Measurements from ENCODE around the gene RASL11B. TPM values are rescaled to one million over a fixed set of nuclear protein-coding genes. Genes with fewer than 3 reads are reported as not detected.

RASL11B gene
- total RNA-seq, 4 donors from 2014 or later: 0.55 to 0.64 TPM; not detected in 2

DNA sequence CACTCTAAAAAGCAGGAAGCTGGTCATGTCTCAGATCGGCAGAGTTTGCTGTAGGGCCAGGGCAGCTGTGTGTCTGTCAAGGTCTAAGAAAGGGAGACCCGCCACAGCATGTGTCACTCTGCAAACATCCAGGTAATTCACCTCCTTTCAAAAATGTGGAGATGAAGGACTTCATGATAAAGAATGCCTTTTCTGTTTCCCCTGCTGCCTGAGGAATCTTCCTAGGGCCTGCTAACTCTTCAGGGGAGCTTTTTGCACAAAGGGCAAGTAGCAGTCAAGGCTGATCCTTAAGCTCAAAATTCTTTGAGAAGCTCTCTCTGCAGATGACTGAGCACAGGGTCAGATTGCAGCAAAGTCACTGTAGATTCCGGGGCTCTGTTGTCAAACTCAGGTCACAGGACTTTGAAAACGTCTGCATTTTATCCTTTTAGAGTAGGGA lies 21.1 kb downstream of the RASL11B start:
- 78 to 82% methylated on average over 2 to 4 of the region's 4 CpGs for WGBS, 2 donors (ENCODE audit: low coverage in 1 of 2)
- no peak overlapping the region for H3K4me3 ChIP-seq

DNA sequence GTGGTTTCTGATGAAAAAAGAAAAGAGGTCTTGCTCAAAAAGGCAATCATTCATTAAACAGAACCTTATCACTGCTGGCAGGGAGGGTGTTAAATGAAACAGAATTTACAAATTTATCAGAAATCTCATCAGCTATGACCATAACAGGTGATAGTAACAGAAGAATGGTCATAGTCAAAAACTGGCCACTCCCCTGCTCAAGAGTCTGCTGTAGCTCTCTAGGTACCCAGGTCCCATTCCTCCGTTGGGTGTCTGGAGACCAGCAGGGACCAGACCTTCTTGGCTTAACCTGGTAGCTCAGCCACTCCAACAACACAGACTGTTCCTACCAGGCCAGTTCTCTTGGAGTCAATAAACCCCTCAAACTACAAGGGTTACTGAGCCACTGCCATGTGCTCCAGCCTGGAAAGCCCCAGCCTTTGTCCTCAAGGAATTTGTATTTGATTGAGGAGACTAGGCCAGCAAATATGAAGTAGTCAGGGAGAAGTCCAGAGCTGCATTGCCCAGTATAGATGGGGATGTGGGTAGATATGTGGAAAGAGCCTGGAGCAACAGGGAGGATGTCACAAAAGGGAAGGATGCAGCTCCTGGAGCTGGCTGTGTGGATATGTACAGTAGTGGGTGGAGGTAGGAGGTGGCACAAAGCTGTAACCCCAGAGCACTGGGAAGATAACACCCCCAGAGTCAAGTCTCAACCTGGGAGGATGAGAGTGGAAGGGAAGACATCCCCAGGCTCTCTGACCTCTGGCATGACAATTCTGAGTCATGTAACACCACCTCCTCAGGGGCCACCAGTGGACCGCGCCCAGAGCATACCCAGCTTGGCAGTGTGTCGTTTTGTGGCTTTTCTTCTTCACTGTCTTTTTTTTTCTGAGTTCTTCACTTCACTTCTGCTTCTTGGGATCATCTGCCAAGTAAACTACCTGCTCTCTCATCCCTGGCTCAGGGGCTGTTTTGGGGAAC lies 21.9 kb downstream of the RASL11B start:
- Histone ChIP-seq H3K9me3 (no peaks in the 10 kb centered on the region), H3K4me1 (no peaks in the 10 kb centered on the region), H3K27me3 (no peaks in the 10 kb centered on the region), H3K4me3 (no peak overlapping the region), H3K36me3 (no peaks in the 10 kb centered on the region), H3K27ac (no peak overlapping the region)
- TF ChIP-seq POLR2AphosphoS5 (IDR thresholded peaks at IDR 0.05) (no peak), POLR2A (IDR thresholded peaks at IDR 0.05) (no peak), EP300 (IDR thresholded peaks at IDR 0.05; ENCODE audit: low read depth) (no peak)
- TF ChIP-seq, protein P1, sequence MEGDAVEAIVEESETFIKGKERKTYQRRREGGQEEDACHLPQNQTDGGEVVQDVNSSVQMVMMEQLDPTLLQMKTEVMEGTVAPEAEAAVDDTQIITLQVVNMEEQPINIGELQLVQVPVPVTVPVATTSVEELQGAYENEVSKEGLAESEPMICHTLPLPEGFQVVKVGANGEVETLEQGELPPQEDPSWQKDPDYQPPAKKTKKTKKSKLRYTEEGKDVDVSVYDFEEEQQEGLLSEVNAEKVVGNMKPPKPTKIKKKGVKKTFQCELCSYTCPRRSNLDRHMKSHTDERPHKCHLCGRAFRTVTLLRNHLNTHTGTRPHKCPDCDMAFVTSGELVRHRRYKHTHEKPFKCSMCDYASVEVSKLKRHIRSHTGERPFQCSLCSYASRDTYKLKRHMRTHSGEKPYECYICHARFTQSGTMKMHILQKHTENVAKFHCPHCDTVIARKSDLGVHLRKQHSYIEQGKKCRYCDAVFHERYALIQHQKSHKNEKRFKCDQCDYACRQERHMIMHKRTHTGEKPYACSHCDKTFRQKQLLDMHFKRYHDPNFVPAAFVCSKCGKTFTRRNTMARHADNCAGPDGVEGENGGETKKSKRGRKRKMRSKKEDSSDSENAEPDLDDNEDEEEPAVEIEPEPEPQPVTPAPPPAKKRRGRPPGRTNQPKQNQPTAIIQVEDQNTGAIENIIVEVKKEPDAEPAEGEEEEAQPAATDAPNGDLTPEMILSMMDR (IDR thresholded peaks at IDR 0.05): no peak
- no peak for DNase-seq
- WGBS, 2 donors (ENCODE audit: low coverage in 1 of 2): 90 to 93% methylated on average over 3 to 4 of the region's 4 CpGs
- intact Hi-C loops (cut with DNase I; ENCODE audit: low total_unique reads) (no loop called here), in situ Hi-C loops (cut with MboI; ENCODE audit: low pct_ligation_motif_present in 1 of 4, low pct_unique_long_range_greater_than_20kb in 1 of 4, low sequenced_read_pairs in 3 of 4) (no loop called here)

More for the DNA sequence above, 21.1 kb downstream of the RASL11B start:
- H3K27me3 ChIP-seq: no peaks in the 10 kb centered on the region
- no peaks in the 10 kb centered on the region for H3K36me3 ChIP-seq
- no peak for DNase-seq
- H3K4me1 ChIP-seq: no peaks in the 10 kb centered on the region
- no peaks in the 10 kb centered on the region for H3K9me3 ChIP-seq
- intact Hi-C loops (cut with DNase I; ENCODE audit: low total_unique reads): no loop called here
- no peak overlapping the region for H3K27ac ChIP-seq
- no peak for TF ChIP-seq EP300 (IDR thresholded peaks at IDR 0.05; ENCODE audit: low read depth)
- no peak for TF ChIP-seq POLR2AphosphoS5 (IDR thresholded peaks at IDR 0.05)
- TF ChIP-seq POLR2A (IDR thresholded peaks at IDR 0.05): no peak
- TF ChIP-seq, protein P1 (IDR thresholded peaks at IDR 0.05): no peak
- in situ Hi-C loops (cut with MboI; ENCODE audit: low pct_ligation_motif_present in 1 of 4, low pct_unique_long_range_greater_than_20kb in 1 of 4, low sequenced_read_pairs in 3 of 4): no loop called here

DNA sequence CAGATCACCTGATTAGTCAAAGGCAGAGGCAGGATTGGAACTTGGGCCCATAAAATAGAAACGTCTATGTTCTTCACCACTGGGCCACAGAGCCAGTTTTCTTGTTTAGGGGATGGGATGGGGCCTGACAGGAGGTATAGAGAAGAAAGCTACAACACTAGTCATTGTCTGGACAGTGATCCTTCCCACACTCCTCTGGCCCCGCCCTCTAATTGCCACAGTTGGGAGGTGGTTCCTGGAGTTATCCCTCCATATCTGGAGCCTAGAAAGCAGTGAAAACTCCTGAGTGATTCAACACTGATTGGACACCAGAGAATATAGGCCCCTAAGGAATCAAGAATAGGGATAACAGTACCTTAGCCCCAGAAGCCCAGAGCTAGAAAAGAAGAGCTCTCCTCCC lies 22.9 kb downstream of the RASL11B start:
- Histone ChIP-seq H3K27ac (no peak overlapping the region), H3K36me3 (no peaks in the 10 kb centered on the region), H3K4me3 (no peak overlapping the region), H3K4me1 (no peaks in the 10 kb centered on the region), H3K27me3 (no peaks in the 10 kb centered on the region), H3K9me3 (no peaks in the 10 kb centered on the region)
- in situ Hi-C loops (cut with MboI; ENCODE audit: low pct_ligation_motif_present in 1 of 4, low pct_unique_long_range_greater_than_20kb in 1 of 4, low sequenced_read_pairs in 3 of 4) (no loop called here), intact Hi-C loops (cut with DNase I; ENCODE audit: low total_unique reads) (no loop called here)
- TF ChIP-seq, protein P1 (IDR thresholded peaks at IDR 0.05): no peak
- no peak for TF ChIP-seq EP300 (IDR thresholded peaks at IDR 0.05; ENCODE audit: low read depth)
- TF ChIP-seq POLR2AphosphoS5 (IDR thresholded peaks at IDR 0.05): no peak
- no peak for TF ChIP-seq POLR2A (IDR thresholded peaks at IDR 0.05)
- DNase-seq: no peak
- WGBS, 2 donors (ENCODE audit: low coverage in 1 of 2): 68% methylated on average over 2 of the region's 2 CpGs; no CpG with 5 or more reads in 1 of the 2 donors

DNA sequence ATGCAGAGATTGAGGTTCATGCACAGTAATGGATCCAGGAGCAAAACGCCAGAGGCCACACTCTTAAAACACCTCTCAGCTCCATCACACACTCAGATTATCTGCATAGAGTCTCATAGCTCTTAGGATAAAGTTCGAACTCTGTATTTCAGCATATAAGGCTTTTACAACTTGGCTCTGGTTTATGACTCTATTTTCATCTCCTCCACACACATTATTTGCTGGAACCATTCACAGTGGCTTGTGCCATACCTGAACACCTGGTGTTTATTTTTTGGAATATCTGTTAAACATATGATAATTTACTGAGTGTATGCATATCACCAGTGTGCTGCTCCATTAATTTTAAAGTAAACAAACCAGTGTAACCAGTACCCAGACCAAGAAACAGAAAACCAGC lies 27.2 kb downstream of the RASL11B start:
- no peak overlapping the region for H3K4me3 ChIP-seq
- no peaks in the 10 kb centered on the region for H3K4me1 ChIP-seq
- DNase-seq: no peak
- intact Hi-C loops (cut with DNase I; ENCODE audit: low total_unique reads) (no loop called here), in situ Hi-C loops (cut with MboI; ENCODE audit: low pct_ligation_motif_present in 1 of 4, low pct_unique_long_range_greater_than_20kb in 1 of 4, low sequenced_read_pairs in 3 of 4) (no loop called here)
- no peaks in the 10 kb centered on the region for H3K27me3 ChIP-seq
- H3K9me3 ChIP-seq: no peaks in the 10 kb centered on the region
- H3K27ac ChIP-seq: no peak overlapping the region
- H3K36me3 ChIP-seq: no peaks in the 10 kb centered on the region
- TF ChIP-seq, protein P1 (IDR thresholded peaks at IDR 0.05): no peak
- TF ChIP-seq EP300 (IDR thresholded peaks at IDR 0.05; ENCODE audit: low read depth) (no peak), POLR2AphosphoS5 (IDR thresholded peaks at IDR 0.05) (no peak)
- WGBS, 2 donors (ENCODE audit: low coverage in 1 of 2): 52 to 54% methylated on average over 2 of the region's 2 CpGs

Measured in transverse colon (tissue), 4 donors.